Neutrophil (primary cell): ENCODE results near the gene BBX.

Experiments
- H3K27ac ChIP-seq: fragments of 200-600 bp; sonication (generic); 2 replicates; pipeline ENCODE4 v1.5.1; 2016; ENCODE audit warnings: mild to moderate bottlenecking, moderate library complexity
- H3K27me3 ChIP-seq: fragments of 200-600 bp; sonication (generic); 2 replicates; pipeline ENCODE4 v1.6.0; 2016; ENCODE audit warnings: mild to moderate bottlenecking
- H3K36me3 ChIP-seq: fragments of 200-600 bp; sonication (generic); 2 replicates; pipeline ENCODE4 v1.5.1; 2017
- H3K4me1 ChIP-seq, 2 experiments: fragments of 200-600 bp in 1 of 2; sonication (generic) in 1 of 2; 1 replicate in 1 of 2; 2 replicates in 1 of 2; pipeline versions ENCODE4 v1.5.1 to v1.6.1; 2013 to 2016; ENCODE audit warnings: low read depth in 1 of 2, low read length in 1 of 2, mild to moderate bottlenecking in 1 of 2, moderate library complexity in 1 of 2; ENCODE audit not compliant: control insufficient read depth in 1 of 2, insufficient read depth in 1 of 2
- H3K4me3 ChIP-seq, 2 experiments: fragments of 200-600 bp in 1 of 2; sonication (generic) in 1 of 2; 1 replicate in 1 of 2; 2 replicates in 1 of 2; pipeline ENCODE4 v1.5.1; 2013 to 2016; ENCODE audit warnings: low read depth in 1 of 2, low read length in 1 of 2, mild to moderate bottlenecking in 1 of 2, moderate library complexity in 1 of 2
- H3K9me3 ChIP-seq: fragments of 200-600 bp; sonication (generic); 2 replicates; pipeline ENCODE4 v1.5.1; 2016
- TF ChIP-seq, protein P1 (sequence below): fragments of 200-600 bp; sonication (generic); IDR thresholded peaks from 2 replicates; pipeline ENCODE4 v1.5.1; 2016; ENCODE audit warnings: antibody characterized with exemption

BBX gene

DNA sequence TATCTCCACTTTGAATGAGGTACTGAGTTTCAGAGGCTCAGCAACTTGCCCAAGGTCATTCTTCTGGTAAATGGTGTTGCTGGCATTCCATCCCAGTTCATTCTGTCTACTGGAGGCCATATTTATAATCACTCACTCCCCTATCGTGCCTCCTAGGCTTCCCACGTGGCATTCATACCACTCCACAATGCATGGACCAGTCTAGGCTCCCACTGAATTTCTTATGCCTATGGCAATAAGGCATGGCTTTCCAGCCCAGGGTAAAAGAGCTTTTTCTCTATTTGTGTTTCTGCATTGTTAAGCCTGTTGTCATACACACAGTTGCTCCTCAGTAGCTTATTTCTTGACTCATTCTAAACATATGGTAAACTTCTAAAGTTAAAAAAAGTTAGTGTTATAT, 19.9 kb downstream of the BBX start:
- Histone ChIP-seq H3K9me3 (no peaks in the 10 kb centered on the region), H3K36me3 (no peaks in the 10 kb centered on the region), H3K27ac (no peak overlapping the region), H3K27me3 (no peaks in the 10 kb centered on the region), H3K4me3 (no peak overlapping the region), H3K4me1 (no peaks in the 10 kb centered on the region)
- TF ChIP-seq, protein P1, sequence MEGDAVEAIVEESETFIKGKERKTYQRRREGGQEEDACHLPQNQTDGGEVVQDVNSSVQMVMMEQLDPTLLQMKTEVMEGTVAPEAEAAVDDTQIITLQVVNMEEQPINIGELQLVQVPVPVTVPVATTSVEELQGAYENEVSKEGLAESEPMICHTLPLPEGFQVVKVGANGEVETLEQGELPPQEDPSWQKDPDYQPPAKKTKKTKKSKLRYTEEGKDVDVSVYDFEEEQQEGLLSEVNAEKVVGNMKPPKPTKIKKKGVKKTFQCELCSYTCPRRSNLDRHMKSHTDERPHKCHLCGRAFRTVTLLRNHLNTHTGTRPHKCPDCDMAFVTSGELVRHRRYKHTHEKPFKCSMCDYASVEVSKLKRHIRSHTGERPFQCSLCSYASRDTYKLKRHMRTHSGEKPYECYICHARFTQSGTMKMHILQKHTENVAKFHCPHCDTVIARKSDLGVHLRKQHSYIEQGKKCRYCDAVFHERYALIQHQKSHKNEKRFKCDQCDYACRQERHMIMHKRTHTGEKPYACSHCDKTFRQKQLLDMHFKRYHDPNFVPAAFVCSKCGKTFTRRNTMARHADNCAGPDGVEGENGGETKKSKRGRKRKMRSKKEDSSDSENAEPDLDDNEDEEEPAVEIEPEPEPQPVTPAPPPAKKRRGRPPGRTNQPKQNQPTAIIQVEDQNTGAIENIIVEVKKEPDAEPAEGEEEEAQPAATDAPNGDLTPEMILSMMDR = no peak

DNA sequence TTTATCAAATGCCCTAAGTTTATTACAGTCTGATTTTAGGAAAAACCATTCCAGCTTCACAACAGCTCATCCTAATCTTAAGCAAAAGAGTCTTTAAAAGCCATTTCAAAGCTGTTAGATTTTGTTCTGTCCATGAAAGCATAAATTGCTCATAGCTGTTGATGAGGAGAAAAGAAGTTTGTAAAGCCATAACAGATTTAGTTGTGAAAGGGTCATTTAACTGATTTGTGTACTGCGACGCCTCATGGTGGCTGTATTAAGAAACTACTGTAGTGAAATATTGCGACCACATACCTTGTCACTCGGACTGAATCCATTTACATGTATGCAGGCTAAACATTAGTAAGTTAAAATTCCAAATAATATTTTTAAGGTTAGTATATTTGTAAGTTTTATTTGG, 20.9 kb downstream of the BBX start:
- H3K27me3 ChIP-seq = no peaks in the 10 kb centered on the region
- H3K27ac ChIP-seq = no peak overlapping the region
- TF ChIP-seq, protein P1 = no peak
- H3K4me3 ChIP-seq = no peak overlapping the region
- H3K9me3 ChIP-seq = no peaks in the 10 kb centered on the region
- H3K36me3 ChIP-seq = no peaks in the 10 kb centered on the region
- H3K4me1 ChIP-seq = no peaks in the 10 kb centered on the region

DNA sequence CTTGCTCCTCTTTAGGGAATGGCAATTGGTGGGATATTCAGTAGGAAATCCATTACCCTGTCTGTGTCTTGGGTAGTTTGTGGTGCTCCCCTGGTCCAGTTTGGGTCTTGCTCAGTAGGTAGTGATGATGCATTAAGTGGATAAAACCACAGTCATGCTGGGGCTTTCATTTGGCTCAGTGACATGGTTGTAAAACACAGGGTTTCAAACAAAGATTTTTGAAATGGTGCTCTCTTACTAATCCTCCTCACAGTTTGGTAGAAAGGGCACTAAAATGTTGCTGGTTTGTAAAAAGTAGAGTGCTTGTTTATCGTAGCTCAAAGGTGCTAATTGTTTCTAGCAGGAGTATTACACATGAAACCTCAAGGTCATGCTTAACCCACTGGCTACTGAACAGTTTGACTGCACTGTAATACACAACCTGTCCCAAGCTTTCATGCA, 22.9 kb downstream of the BBX start:
- H3K27me3 ChIP-seq = no peaks in the 10 kb centered on the region
- H3K4me1 ChIP-seq = no peaks in the 10 kb centered on the region
- H3K4me3 ChIP-seq = no peak overlapping the region
- no peak overlapping the region for H3K27ac ChIP-seq
- TF ChIP-seq, protein P1 = no peak
- no peaks in the 10 kb centered on the region for H3K36me3 ChIP-seq
- no peaks in the 10 kb centered on the region for H3K9me3 ChIP-seq

- TF ChIP-seq, protein P1 = no peak
- Histone ChIP-seq H3K4me1 (no peaks in the 10 kb centered on the region), H3K27ac (no peak overlapping the region), H3K27me3 (no peaks in the 10 kb centered on the region), H3K9me3 (no peaks in the 10 kb centered on the region), H3K36me3 (no peaks in the 10 kb centered on the region), H3K4me3 (no peak overlapping the region)
Observed at GRCh38 chr3:107548601-107549000, 25.8 kb downstream of the BBX start.

GRCh38 chr3:107555359-107555758, 32.6 kb downstream of the BBX start:
- Histone ChIP-seq H3K27ac (no peak overlapping the region), H3K9me3 (no peaks in the 10 kb centered on the region), H3K4me1 (no peaks in the 10 kb centered on the region), H3K27me3 (no peaks in the 10 kb centered on the region), H3K4me3 (no peak overlapping the region), H3K36me3 (peaks cover 3% of the 10 kb centered on the region)
- TF ChIP-seq, protein P1 = no peak

DNA sequence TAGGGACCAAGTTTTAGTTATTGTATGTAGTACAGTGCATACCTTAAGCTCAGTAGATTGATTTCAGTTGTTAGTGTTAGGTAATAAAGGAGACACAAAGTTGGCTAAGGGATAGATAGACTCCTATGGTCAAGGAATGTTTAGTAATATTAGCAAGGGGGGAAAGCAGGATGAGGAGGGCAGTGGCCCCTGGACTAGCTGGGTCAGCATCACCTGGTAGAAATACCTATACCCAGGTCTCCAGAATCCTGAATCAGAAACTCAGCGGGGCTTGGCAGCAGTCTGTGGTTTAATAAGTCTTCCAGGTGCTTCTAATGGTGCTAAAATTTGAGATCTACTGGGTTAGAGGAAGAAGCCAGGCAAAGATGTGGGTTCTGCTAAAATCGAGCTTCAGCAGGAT, 35.0 kb downstream of the BBX start:
- no peaks in the 10 kb centered on the region for H3K4me1 ChIP-seq
- no peak overlapping the region for H3K4me3 ChIP-seq
- peaks cover 3% of the 10 kb centered on the region for H3K36me3 ChIP-seq
- TF ChIP-seq, protein P1 = no peak
- H3K27me3 ChIP-seq = no peaks in the 10 kb centered on the region
- no peaks in the 10 kb centered on the region for H3K9me3 ChIP-seq
- no peak overlapping the region for H3K27ac ChIP-seq
